Measurements from ENCODE around the gene SYNDIG1. TPM values are rescaled to one million over a fixed set of nuclear protein-coding genes. Genes with fewer than 3 reads are reported as not detected.

SYNDIG1 gene
- total RNA-seq, 2 experiments from 2014 or later = not detected

DNA sequence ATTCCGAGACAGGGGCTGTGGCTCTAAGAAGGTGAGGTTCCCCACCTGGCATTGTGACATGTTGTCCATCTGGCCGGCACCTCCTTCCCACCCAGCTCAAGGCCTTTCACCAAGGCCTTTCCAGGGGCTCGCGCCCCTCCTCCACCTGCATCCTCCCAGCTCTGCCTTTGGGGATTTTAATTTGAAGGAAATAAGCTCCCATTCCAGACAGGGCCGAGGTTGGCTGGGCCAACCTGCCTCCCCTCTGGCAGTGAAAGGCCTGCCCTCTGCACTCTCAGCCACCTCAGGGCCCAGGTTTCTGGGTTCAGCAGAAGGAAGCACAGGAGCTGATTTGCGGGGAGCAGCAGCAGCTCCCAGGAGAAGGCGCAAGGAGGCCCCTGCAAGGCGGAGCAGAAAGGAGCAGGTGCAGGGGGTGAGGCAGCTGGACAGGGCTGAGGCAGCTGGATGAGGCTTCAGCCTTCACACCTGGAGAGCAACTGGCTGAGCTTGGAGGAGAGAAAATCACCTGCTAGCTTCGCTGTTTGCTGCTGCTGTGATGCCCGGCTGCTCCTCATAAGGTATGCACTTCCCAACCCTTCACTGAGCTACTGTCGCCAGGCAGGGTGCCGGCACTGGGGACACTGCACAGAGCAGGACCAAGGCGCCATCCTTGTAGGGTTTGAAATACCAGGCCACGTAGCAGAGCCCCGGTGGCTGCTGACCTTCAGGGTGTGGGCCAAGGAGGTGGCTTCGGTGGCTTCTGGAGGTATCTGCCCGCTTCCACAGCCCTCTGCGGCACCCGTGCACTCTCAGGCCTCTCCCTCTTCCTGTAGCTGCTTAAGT, 147.0 kb downstream of the SYNDIG1 start:
- Histone ChIP-seq H3K9me3 (ENCODE audit: low read length) (no peaks in the 10 kb centered on the region), H4K20me1 (ENCODE audit: insufficient read depth, low read length) (no peaks in the 10 kb centered on the region), H3K9me2 (ENCODE audit: insufficient read depth, low read length) (no peaks in the 10 kb centered on the region), H3K4me1 (ENCODE audit: insufficient read depth, low read length, poor library complexity, severe bottlenecking) (no peaks in the 10 kb centered on the region), H2AFZ (ENCODE audit: low read length) (no peak overlapping the region), H3K27ac (ENCODE audit: low read depth, low read length, poor library complexity, severe bottlenecking) (no peak overlapping the region), H3K79me2 (ENCODE audit: insufficient read depth, low read depth, low read length) (no peaks in the 10 kb centered on the region), H3K4me3 (ENCODE audit: low read depth, low read length, poor library complexity, severe bottlenecking) (no peak overlapping the region), H3K36me3 (ENCODE audit: insufficient read depth, low read length) (no peaks in the 10 kb centered on the region), H3K4me2 (ENCODE audit: low read length) (no peak overlapping the region)
- BruUV-seq (replicated peaks) = no TSS peak
- ChIA-PET POLR2A (interaction anchor here (1.0 kb wide), 1 partner anchor 15 kb away, joined by 3 read pairs; no protein-coding TSS in a partner anchor), CTCF (ENCODE audit: unreplicated experiment) (no interaction called here)
- DNase-seq (ENCODE audit: low spot score) = no peak
- TF ChIP-seq, protein P1, sequence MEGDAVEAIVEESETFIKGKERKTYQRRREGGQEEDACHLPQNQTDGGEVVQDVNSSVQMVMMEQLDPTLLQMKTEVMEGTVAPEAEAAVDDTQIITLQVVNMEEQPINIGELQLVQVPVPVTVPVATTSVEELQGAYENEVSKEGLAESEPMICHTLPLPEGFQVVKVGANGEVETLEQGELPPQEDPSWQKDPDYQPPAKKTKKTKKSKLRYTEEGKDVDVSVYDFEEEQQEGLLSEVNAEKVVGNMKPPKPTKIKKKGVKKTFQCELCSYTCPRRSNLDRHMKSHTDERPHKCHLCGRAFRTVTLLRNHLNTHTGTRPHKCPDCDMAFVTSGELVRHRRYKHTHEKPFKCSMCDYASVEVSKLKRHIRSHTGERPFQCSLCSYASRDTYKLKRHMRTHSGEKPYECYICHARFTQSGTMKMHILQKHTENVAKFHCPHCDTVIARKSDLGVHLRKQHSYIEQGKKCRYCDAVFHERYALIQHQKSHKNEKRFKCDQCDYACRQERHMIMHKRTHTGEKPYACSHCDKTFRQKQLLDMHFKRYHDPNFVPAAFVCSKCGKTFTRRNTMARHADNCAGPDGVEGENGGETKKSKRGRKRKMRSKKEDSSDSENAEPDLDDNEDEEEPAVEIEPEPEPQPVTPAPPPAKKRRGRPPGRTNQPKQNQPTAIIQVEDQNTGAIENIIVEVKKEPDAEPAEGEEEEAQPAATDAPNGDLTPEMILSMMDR (conservative IDR thresholded peaks at IDR 0.05; ENCODE audit: low read length) = no peak
- TF ChIP-seq EZH2phosphoT487 (IDR thresholded peaks at IDR 0.05; ENCODE audit: borderline replicate concordance, low read depth, low read length) = no peak
- intact Hi-C loops (cut with micrococcal nuclease; ENCODE audit: unreplicated experiment) = no loop called here

- Histone ChIP-seq H3K4me3 (ENCODE audit: low read depth, low read length, poor library complexity, severe bottlenecking) (no peak overlapping the region), H3K79me2 (ENCODE audit: insufficient read depth, low read depth, low read length) (no peaks in the 10 kb centered on the region), H3K9me3 (ENCODE audit: low read length) (no peaks in the 10 kb centered on the region), H4K20me1 (ENCODE audit: insufficient read depth, low read length) (no peaks in the 10 kb centered on the region), H3K4me2 (ENCODE audit: low read length) (no peak overlapping the region), H3K9me2 (ENCODE audit: insufficient read depth, low read length) (no peaks in the 10 kb centered on the region), H3K4me1 (ENCODE audit: insufficient read depth, low read length, poor library complexity, severe bottlenecking) (no peaks in the 10 kb centered on the region), H2AFZ (ENCODE audit: low read length) (no peak overlapping the region), H3K27ac (ENCODE audit: low read depth, low read length, poor library complexity, severe bottlenecking) (no peak overlapping the region), H3K36me3 (ENCODE audit: insufficient read depth, low read length) (no peaks in the 10 kb centered on the region)
- TF ChIP-seq EZH2phosphoT487 (IDR thresholded peaks at IDR 0.05; ENCODE audit: borderline replicate concordance, low read depth, low read length) = no peak
- TF ChIP-seq, protein P1 (conservative IDR thresholded peaks at IDR 0.05; ENCODE audit: low read length) = no peak
- DNase-seq (ENCODE audit: low spot score) = no peak
- ChIA-PET POLR2A (interaction anchor here (0.7 kb wide), 1 partner anchor 163 kb away, joined by 5 read pairs; no protein-coding TSS in a partner anchor), CTCF (ENCODE audit: unreplicated experiment) (no interaction called here)
- intact Hi-C loops (cut with micrococcal nuclease; ENCODE audit: unreplicated experiment) = no loop called here
- no TSS peak for BruUV-seq (replicated peaks)
Observed at GRCh38 chr20:24617080-24617432, 147.6 kb downstream of the SYNDIG1 start.
